Stimulated activated CD8-positive, alpha-beta memory T cell treated with anti-CD3 and anti-CD28 coated beads, Interleukin-4, amount 100 ng/mL, for 24 hours (primary cell): Measurements from ENCODE around the gene GPC3.
"Not testable (repeated sequence)": the region's sequence is repeated elsewhere in the genome, so short reads cannot be mapped to it uniquely, and the experiment has no call there.

Source experiments
- DNase-seq: peaks from one replicate; pipeline ENCODE4 v3.0.0-alpha.2; 2020; ENCODE audit warnings: low read depth

The GPC3 gene

DNA sequence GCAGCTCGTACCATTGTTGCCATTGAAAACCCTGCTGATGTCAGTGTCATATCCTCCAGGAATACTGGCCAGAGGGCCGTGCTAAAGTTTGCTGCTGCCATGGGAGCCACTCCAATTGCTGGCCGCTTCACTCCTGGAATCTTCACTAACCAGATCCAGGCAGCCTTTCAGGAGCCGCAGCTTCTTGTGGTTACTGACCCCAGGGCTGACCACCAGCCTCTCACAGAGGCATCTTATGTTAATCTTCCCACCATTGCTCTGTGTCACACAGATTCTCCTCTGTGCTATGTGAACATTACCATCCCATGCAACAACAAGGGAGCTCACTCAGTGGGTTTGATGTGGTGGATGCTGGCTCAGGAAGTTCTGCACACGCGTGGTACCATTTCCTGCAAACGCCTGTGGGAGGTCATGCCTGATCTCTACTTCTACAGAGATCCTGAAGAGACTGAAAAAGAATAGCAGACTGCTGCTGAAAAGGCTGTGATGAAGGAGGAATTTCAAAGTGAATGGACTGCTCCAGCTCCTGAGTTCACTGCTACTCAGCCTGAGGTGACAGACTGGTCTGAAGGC is 222.3 kb downstream of the GPC3 start:
- DNase-seq = not testable (repeated sequence)

DNA sequence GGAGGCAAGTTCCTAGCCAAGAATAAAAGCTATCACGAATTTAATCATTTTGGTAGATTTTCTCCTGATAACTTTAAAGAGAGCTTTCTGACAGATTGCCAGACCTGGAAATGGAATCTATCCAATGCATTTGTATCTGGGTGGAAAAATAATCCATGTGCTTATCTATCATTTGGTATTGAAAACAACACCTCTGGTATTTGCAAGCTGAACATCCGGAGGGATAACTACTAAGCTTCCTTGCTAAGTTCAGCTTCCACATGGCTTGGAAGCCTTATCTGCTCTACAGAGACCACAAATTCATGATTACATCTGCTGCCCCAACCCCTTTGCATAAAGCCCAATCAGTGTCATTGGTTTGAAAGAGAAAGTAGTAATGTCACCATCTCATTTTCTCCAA is 230.7 kb downstream of the GPC3 start:
- DNase-seq = no peak

DNA sequence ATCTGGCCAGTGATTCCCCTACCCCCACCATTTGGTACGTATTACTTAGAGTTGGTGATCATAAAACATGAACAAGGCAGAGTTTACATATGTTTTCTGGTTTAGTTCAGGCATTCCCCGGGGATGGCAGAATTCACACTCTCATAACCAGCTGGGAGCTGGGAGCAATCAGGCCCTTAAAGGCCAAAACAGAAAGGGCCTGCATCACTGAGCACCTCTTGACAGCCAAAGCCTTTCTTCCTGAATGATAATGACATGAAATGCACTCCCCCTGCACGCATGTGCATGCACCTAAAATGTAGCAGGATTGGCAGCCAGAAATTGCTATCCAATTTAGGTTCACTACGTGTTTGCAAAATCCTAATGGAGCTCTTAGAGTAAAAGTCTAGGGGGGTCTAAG is 235.4 kb downstream of the GPC3 start:
- no peak for DNase-seq

DNA sequence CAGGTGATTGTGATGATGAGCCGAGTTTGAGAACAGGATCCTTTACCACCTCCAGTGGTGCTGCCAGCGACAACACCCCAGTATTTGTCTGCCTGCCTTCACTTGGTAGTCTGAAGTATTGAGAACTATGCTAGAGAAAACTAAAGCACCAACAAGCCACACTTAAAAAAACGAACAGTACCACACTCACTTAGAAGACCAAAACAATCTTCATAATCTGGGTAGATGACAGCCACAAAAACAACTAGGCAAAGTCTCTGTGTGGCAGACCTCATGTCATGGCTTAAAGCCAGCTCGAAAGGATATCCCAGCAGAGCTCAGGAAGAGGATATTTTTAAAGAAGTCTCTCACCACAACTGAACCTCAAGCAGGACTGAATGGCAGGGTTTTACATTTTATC is 236.0 kb downstream of the GPC3 start:
- no peak for DNase-seq

DNA sequence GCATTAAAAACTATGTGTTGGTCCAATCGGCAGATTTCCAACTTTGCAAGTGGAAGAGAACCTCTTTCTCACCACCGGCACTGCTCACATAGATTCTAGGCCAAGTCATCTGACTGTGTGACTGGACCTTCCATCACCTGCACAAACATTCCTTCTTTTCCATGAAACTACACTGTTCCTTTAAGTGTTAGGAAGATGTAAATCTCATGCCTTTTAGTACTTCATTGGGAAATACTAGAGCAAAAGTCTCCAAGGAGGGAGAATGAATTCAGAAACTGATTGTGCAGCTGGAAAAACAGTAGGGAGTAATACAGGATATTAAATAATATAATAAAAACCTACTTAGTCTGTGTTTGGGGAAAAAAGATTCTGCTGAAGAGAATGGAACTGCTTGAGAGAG is 238.2 kb downstream of the GPC3 start:
- no peak for DNase-seq

DNA sequence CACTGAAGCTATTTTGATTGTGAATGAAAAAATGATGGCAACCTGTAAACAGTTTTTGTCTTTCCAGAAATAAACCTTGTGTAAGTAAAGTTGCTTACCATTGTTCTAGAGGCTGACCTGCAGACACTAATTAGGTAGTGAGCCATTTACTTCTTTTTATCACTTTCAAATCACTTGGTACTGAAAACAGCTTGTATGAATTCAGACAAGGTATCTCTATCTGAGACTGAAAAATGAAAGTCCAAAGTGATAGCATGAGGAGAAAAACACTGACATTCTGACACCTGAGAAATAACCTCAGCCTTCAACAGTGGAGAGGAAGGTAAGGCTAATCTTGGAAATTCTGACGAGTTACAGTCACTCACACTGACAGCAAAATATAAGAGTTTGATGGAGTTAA is 238.8 kb downstream of the GPC3 start:
- DNase-seq = no peak

DNA sequence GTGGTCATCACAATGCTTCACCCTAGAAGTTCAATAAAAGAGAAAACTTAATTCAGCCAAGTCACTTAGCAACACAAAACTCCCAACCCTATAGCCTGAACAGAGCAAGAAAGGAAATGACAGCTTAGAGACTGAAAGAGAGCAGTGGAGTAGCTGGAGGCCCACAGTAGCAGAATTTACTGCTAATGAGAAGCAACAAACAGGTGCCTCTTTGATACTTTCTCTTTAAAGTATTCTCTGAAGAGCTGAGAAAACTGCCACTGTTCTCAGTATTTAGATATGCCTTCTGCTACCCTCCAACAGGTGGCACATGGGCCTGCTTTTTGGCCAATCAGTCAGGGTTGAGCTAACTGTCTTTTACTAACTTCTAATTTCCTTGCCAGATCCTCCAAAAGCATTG is 240.0 kb downstream of the GPC3 start:
- DNase-seq = no peak

DNA sequence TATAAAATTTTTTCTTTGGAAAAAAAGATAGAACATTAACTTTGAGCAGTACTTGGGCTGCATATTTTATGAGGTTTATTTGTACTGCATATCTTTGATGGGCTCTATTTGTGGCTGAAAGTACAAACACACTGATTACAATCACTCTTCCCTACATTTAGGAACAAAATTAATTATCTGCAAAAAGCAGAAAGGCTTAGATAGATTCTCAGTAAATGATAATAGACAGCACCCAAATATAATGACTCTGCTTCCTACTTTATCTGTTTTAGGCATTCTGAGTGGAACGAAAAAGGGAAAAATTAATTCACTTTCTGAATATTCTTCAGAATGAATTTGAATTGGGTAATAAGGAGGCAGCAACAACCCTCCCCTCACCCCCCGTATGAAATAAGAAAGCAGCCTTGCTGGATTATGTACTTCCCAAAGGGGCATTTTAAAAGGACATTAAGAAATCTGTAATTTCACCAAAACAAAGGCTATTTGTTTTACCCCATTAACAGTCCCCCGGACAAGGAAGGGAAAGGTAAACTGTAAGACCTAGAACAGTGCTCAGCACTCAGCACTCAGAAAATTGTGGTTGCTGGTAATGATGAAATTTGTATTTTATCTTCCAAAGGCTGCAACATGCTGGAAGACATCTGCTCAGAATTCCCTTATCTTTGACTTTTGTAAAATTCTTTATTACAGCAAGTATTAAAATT is 242.6 kb downstream of the GPC3 start:
- DNase-seq = no peak

DNA sequence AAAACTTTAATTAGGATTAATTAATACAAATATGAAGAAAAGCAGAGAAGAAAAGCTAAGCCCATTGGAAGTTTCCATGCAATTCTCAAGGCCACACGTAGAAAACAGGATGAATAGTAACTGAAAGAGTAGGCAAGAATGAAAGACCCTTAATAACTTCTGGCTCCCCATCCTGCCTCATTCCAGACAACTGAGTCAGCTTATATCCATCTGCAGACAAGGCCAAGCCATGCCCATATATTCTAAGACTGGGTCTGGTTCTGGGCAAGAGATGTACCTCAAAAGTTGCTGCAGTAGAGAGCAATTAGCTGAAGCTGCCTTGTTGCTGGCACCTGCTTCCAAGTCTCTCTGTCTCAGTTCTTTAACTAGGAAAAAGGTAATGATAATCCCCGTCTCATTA is 244.1 kb downstream of the GPC3 start:
- DNase-seq = no peak

DNA sequence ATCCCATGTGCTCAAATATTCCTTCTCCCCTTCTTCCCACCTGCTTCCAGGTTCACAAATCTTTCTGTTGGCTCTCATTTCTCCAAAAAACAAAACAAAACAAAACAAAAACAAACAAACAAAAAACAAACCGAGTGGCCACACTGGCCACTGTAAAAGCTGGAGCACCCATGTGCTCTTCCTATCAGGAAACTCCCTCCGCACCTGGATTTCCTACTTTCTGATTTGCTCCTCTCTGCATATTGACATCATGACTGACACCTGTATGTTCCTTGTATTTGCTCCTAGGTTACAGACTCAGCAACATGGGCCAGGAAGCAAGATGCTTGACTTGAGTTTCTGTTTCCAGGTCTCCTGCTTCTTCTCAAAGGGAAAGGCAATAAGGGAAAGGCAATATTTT is 258.8 kb downstream of the GPC3 start:
- no peak for DNase-seq

DNA sequence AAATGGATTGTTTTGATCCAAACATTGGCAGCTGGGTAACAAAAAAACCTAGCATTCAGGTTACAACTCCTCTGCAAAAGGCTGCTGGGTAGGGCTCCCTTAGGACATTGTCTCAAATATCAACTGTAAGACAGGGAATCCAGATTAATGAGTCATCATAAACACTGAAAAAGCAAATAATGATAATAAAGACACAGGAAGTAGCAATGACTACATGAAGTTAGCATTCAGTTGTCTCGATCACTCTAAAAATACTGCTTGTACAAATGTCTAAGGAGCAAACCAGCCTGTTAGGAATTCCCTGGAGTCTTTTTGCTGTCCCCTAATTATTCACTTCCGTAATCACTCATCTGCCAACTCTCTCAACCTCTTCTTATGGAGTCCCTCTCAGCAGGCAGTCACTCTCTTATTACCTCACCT is 259.2 kb downstream of the GPC3 start:
- DNase-seq = no peak

DNA sequence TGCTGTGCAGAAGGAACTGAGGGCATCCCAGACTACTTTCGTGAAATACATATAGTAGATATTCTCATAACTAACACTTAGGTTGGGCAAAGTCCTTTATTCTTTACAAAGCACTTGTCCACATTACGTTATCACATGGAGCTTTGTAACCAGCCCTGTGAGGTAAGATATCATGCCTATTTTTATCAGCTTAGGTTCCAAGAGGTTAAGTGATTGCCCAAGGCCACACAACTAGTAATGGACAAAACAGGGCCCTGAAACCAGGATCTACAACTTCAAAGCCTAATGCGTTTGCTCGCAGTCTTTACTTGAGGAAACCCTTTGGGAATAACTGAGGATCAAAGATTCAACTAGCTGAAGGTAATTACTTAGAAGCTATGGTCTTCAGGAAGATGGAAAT is 261.5 kb downstream of the GPC3 start:
- DNase-seq = no peak

DNA sequence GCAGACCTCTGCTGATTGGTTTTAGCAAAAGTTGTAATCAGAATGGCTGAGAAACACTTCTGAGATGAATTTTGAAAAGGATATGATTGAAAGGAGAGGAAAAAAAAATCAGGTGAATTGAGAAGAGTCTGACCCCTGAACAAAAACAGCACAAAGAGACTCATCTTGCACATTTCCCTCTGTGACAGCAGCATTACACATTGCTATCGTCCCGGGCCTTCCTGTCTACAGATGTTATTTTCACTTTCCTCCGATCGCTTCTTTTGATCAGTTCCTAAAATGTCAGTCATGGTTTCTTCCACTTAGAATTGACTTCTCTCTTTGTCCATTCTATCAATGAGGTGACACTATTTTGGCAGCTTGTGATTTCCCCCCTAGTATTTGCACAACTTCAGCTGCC is 262.6 kb downstream of the GPC3 start:
- no peak for DNase-seq

DNA sequence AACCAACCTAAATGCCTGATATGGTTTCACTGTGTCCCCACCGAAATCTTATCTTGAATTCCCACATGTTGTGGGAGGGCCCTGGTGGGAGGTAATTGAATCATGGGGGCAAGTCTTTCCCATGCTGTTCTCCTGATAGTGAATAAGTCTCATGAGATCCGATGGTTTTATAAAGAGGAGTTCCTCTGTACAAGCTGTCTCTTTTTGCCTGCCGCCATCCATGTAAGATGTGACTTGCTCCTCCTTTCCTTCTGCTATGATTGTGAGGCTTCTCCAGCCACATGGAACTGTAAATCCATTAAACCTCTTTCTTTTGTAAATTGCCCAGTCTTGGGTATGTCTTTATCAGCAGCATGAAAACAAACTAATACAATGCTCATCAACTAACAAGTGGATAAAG is 265.1 kb downstream of the GPC3 start:
- DNase-seq = not testable (repeated sequence)

DNA sequence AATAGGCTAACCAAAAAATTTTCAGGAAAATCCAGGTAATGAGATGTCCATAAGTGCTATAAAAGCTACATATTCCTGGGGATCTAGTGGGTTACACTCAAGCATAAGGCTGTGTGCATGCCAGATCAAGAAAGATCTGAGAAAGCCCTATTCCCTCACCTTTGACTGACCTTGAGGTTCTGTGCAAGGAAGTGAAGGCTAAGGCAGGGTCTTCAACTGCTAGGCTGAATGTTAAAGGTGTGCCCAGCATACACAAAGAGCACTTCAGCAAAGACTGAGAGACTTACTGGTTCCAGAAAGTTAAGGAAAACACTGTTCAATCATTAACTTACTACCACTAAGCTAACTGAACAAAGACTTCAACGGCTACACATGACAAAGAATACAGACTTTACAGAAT is 269.7 kb downstream of the GPC3 start:
- DNase-seq = no peak

DNA sequence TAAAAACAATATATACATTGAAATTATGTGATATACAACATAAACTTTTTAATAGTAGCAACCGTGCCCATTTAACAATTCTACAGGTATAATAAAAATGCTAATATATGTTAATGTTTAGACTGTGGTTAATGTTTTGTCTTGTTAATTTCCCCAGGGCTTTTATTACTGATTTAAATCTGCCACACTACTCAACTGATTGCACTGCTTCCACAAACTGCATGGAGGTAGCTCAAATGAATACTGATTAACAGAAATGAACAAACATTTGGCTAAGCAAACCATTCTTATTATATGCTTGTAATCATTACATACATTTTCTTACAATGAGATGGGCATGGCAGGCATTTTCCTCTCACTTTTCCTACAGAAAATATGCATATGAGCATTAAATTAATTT is 275.9 kb downstream of the GPC3 start:
- DNase-seq = no peak

DNA sequence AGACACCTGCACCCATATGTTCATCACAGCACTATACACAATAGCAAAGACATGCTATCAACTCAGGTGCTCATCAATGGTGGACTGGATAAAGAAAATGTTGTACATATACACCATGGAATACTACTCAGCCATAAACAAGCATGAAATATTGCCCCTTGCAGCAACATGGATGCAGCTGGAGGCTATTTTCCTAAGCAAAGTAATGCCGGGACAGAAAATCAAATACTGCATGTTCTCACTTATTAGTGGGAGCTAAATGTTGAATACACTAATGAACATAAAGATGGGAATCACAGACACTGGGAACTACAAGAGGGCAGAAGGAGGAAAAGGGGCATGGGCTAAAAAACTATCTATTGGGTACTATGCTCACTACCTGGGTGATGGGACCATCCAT is 278.5 kb downstream of the GPC3 start:
- no peak for DNase-seq

DNA sequence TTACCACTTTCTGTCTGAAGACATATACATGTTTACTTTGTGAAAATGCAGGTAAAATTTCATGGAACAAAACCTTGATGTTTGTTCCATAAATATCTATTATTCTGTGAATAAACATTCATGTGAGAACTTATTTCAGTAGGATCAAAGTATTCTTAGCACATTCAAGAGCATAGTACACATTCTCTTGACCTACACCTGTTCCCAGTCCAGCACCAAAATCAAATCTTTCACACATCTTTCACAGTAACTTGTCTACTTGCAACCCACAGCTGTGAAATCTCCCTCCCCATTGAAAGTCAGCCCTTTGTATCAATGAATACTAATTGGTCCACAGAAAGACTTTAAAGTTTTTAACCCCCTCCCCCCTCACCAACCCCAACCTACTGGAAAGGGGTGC is 283.2 kb downstream of the GPC3 start:
- no peak for DNase-seq

DNA sequence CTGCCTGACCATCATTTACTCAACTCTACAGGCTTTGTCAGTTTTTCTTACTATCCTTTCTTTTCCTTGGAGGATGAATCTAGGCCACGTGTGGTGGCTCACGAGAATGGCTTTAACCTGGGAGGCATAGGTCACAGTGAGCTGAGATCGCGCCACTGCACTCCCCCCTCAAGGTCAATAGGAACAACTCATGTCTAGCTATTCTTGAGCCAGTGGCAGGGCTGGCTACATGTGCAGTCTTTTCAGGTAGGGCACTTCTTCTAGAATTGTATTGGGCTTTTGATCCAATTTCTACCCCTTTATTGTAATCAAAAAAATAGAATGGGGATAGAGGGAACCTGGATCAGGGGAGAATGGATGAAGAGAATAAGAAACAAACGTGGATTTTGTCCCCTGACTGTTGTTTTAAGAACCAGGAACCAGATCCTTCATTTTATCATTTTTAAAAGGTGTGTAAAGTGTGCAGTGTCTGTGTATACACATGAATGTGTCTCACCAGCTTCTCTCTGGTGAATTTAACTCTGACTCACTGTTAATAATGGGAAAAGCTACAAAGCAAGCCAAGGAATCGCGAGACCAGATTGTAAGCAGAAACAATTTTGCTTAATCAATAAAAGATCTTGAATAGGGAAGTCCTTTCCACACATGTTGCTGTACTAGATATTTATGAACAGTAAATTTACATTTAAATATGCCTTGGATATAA is 286.2 kb downstream of the GPC3 start:
- DNase-seq = no peak

DNA sequence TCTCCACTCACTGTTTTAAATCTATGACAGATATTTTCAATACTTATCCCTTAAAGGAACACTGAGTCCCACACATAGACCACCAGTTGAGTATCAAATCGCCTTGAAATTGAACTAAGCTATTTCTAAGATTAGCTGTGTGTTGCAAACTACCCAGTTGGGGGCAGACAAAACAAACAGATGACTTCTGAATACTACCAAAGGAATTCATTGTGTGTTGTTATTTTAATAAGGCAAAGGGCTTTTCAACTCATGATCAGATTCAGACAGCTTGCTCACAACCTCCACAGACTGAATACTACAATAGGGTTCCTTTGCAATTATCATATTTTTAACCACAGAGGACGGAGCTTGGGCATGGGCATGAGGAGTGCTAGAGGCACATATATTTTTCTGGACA is 287.1 kb downstream of the GPC3 start:
- DNase-seq = no peak

DNA sequence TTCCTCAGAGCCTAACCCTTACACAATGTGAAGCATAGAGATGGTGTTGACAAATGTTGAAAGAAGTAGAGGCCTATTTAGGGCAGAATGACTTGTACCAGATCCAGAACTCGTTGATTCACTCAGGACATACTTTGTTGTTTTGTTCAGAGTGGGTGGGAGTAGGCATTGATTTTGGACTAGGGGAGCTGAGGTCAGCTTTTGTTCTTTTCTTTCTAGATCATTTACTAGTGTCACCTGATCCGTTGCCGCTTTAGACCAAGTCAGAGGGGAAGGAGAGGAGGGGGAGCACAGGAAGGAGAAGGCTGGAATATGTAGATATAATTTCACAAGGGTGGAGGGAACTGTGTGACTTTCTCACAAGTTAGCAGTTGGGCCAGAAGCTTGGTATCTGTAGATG is 287.7 kb downstream of the GPC3 start:
- no peak for DNase-seq

DNA sequence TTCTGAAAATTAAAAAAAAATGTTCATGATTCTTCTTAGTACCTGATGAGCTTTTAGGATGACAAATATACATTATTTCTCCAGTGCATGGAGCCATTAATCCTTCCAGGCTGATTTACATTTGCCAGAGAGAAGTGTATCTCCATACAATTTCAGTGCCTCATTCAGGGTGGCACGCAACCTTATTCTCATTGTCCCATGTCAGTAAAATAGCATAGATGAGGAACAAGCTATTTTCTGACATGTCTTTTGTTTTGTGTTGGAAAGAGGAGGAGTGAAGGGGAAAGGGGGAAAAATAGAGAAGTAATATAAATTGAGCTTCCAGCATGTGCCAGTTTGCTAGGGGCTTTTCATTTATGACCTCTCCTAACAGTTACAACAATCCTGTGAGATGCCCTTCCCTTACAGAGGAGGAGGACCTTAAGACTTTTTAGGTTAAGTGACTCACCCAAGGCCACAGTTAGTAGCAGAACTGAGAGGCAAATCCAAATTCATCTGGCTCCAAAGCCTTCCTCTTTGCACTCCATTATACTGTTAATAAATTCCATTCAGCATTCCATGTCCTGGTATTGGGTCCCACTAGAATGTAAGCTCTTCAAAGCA is 295.3 kb downstream of the GPC3 start:
- DNase-seq = no peak

DNA sequence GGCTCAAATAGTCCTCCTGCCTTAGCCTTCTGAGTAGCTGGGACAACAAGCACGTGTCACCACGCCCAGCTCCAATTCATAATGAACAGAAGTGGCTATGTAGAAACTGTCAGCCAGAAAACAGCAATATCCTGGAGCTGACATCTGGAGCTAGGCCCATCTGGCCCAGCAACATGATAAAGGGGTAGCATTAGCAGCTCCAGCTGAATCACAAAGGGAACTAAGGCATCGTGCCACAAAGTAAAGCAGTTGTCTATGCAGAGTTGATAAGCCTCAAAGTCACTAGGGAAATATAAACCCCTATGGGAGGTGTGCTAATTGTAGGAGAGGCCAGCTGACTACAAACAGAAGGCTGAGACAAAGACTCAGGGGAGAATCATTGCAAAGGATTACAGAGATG is 299.6 kb downstream of the GPC3 start:
- no peak for DNase-seq
